ENCODE data around the gene HSD17B14. TPM values are rescaled to one million over a fixed set of nuclear protein-coding genes. Genes with fewer than 3 reads are reported as not detected.
A peak's percentile ranks its signal among the peaks of the same experiment; 100 is the strongest.

The HSD17B14 gene
- total and polyA plus RNA-seq, 2 of the 13 experiments (the other 11 are each of a cell fraction or from before 2014, with no cell fraction given), result 0.58 to 1.2 TPM

DNA sequence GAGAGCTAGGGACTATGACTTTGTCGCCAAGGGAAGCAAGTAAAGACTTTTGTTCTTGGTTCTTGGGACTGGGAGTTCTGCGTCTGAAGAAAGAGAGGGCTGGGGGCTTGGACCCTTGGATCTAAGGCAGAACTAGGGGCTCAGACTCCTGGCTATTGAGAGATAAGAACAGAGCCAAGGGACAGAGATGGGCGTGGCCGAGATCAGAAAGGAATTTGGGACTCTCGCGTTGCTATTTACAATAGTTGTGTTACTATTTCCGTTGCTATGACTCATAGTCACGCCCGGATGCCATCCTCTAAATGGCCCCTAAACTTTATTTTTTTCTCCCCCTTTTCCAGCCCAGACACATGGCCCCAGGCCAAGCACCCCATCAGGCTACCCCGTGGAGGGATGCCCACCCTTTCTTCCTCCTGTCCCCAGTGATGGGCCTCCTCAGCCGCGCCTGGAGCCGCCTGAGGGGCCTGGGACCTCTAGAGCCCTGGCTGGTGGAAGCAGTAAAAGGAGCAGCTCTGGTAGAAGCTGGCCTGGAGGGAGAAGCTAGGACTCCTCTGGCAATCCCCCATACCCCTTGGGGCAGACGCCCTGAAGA, 36.7 kb upstream of the HSD17B14 start (continued):
- no peak for TF ChIP-seq NFKBIZ (CRISPR knock-in tag; IDR thresholded peaks at IDR 0.05)
- no peak for TF ChIP-seq REL (CRISPR knock-in tag; conservative IDR thresholded peaks at IDR 0.05)
- TF ChIP-seq STAT5B (CRISPR knock-in tag; IDR thresholded peaks at IDR 0.05), result no peak
- TF ChIP-seq ZNF672 (CRISPR knock-in tag; IDR thresholded peaks at IDR 0.05), result no peak
- TF ChIP-seq GZF1 (CRISPR knock-in tag; IDR thresholded peaks at IDR 0.05), result no peak
- TF ChIP-seq ZNF563 (CRISPR knock-in tag; IDR thresholded peaks at IDR 0.05), result 0 out of 2 replicates have a peak, but pooled peaks have one; percentile 8
- no peak for TF ChIP-seq HNRNPUL1 (IDR thresholded peaks at IDR 0.05; ENCODE audit: low read depth, low read length)
- 0 out of 2 replicates have a peak, but pooled peaks have one; percentile 32 for TF ChIP-seq CREB1 (IDR thresholded peaks at IDR 0.05)
- TF ChIP-seq CREB1 (CRISPR knock-in tag; IDR thresholded peaks at IDR 0.05), result no peak
- peak; percentile 87 for TF ChIP-seq SAP130 (CRISPR knock-in tag; IDR thresholded peaks at IDR 0.05; ENCODE audit: low read depth)
- no peak for TF ChIP-seq SNAPC2 (CRISPR knock-in tag; IDR thresholded peaks at IDR 0.05)
- TF ChIP-seq ZSCAN30 (CRISPR knock-in tag; IDR thresholded peaks at IDR 0.05), result no peak
- TF ChIP-seq RFX1 (IDR thresholded peaks at IDR 0.05), result peak; percentile 66
- no peak for TF ChIP-seq YEATS2 (CRISPR knock-in tag; IDR thresholded peaks at IDR 0.05; ENCODE audit: borderline replicate concordance)
- TF ChIP-seq, protein P1, sequence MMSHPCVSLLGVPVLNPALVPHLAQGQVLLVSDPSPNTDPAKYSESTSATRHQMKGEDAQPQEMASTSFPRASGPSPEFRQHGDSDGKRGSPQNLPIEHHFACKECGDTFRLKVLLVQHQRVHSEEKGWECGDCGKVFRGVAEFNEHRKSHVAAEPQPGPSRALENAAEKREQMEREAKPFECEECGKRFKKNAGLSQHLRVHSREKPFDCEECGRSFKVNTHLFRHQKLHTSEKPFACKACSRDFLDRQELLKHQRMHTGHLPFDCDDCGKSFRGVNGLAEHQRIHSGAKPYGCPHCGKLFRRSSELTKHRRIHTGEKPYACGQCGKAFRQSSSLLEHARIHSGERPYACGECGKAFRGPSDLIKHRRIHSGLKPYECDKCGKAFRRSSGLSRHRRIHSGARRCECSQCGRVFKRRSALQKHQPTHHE (CRISPR knock-in tag; IDR thresholded peaks at IDR 0.05; ENCODE audit: borderline replicate concordance), result no peak
- TF ChIP-seq MXD4 (CRISPR knock-in tag; IDR thresholded peaks at IDR 0.05), result no peak
- TF ChIP-seq NR3C1 (CRISPR knock-in tag; IDR thresholded peaks at IDR 0.05), result no peak
- no peak for TF ChIP-seq PAF1 (CRISPR knock-in tag; IDR thresholded peaks at IDR 0.05)
- TF ChIP-seq, protein P2, sequence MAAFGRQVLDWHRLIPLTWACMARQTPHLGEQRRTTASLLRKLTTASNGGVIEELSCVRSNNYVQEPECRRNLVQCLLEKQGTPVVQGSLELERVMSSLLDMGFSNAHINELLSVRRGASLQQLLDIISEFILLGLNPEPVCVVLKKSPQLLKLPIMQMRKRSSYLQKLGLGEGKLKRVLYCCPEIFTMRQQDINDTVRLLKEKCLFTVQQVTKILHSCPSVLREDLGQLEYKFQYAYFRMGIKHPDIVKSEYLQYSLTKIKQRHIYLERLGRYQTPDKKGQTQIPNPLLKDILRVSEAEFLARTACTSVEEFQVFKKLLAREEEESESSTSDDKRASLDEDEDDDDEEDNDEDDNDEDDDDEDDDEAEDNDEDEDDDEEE (CRISPR knock-in tag; IDR thresholded peaks at IDR 0.05), result no peak
- TF ChIP-seq HCFC1 (IDR thresholded peaks at IDR 0.05; ENCODE audit: low read depth, low read length), result no peak
- no peak for TF ChIP-seq ZNF747 (CRISPR knock-in tag; IDR thresholded peaks at IDR 0.05; ENCODE audit: borderline replicate concordance)
- no peak for TF ChIP-seq JUN (CRISPR knock-in tag; IDR thresholded peaks at IDR 0.05)
- TF ChIP-seq MAFF (IDR thresholded peaks at IDR 0.05; ENCODE audit: low read depth, low read length), result no peak
- TF ChIP-seq, protein P3, sequence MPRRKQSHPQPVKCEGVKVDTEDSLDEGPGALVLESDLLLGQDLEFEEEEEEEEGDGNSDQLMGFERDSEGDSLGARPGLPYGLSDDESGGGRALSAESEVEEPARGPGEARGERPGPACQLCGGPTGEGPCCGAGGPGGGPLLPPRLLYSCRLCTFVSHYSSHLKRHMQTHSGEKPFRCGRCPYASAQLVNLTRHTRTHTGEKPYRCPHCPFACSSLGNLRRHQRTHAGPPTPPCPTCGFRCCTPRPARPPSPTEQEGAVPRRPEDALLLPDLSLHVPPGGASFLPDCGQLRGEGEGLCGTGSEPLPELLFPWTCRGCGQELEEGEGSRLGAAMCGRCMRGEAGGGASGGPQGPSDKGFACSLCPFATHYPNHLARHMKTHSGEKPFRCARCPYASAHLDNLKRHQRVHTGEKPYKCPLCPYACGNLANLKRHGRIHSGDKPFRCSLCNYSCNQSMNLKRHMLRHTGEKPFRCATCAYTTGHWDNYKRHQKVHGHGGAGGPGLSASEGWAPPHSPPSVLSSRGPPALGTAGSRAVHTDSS (CRISPR knock-in tag; conservative IDR thresholded peaks at IDR 0.05), result no peak
- TF ChIP-seq NKX3-1 (CRISPR knock-in tag; IDR thresholded peaks at IDR 0.05), result 0 out of 2 replicates have a peak, but pooled peaks have one; percentile 22
- TF ChIP-seq, protein P4, sequence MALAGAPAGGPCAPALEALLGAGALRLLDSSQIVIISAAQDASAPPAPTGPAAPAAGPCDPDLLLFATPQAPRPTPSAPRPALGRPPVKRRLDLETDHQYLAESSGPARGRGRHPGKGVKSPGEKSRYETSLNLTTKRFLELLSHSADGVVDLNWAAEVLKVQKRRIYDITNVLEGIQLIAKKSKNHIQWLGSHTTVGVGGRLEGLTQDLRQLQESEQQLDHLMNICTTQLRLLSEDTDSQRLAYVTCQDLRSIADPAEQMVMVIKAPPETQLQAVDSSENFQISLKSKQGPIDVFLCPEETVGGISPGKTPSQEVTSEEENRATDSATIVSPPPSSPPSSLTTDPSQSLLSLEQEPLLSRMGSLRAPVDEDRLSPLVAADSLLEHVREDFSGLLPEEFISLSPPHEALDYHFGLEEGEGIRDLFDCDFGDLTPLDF (CRISPR knock-in tag; IDR thresholded peaks at IDR 0.05), result no peak
- TF ChIP-seq ZNF510 (CRISPR knock-in tag; IDR thresholded peaks at IDR 0.05; ENCODE audit: low read depth), result no peak
- no peak for TF ChIP-seq ARNTL (CRISPR knock-in tag; IDR thresholded peaks at IDR 0.05)
- TF ChIP-seq CBFB (CRISPR knock-in tag; IDR thresholded peaks at IDR 0.05), result no peak
- no peak for TF ChIP-seq ONECUT2 (CRISPR knock-in tag; IDR thresholded peaks at IDR 0.05)
- no peak for TF ChIP-seq RXRB (CRISPR knock-in tag; IDR thresholded peaks at IDR 0.05; ENCODE audit: borderline replicate concordance)

All from HepG2 (cell line).